Brain pericyte (primary cell): ENCODE data around the gene NELFB.

ENCODE experiments used
- DNase-seq: peaks from one replicate; pipeline ENCODE4 v3.0.0-alpha.2; 2012; ENCODE audit warnings: low read depth, low spot score

Gene NELFB

GRCh38 chr9:137314561-137315560 is 59.7 kb downstream of the NELFB start:
- DNase-seq, result no peak

- no peak for DNase-seq
These were observed 60.5 kb downstream of the NELFB start for GRCh38 chr9:137315581-137316011.

GRCh38 chr9:137316012-137316981 is 61.2 kb downstream of the NELFB start:
- DNase-seq, result no peak

GRCh38 chr9:137317021-137317717 is 62.0 kb downstream of the NELFB start:
- no peak for DNase-seq

- DNase-seq, result no peak
These were observed 62.8 kb downstream of the NELFB start for GRCh38 chr9:137317718-137318511.

- DNase-seq, result no peak
These were observed 63.5 kb downstream of the NELFB start for GRCh38 chr9:137318602-137319001.

- no peak for DNase-seq
These were observed 64.0 kb downstream of the NELFB start for GRCh38 chr9:137319011-137319738.

- DNase-seq, result no peak
These were observed 64.8 kb downstream of the NELFB start for GRCh38 chr9:137319739-137320551.

GRCh38 chr9:137320555-137321384 is 65.6 kb downstream of the NELFB start:
- no peak for DNase-seq

GRCh38 chr9:137321726-137322361 is 66.7 kb downstream of the NELFB start:
- DNase-seq, result no peak
